Vagina (tissue), 2 donors: ENCODE results near the gene GALNT2.

Experiments
- CTCF ChIP-seq, 3 experiments: fragments of 450-650 bp in 2 of 3; fragments of 200-600 bp in 1 of 3; sonication (generic) in 1 of 3; IDR thresholded peaks; one replicate each; pipeline ENCODE4 v1.5.1; 2017 to 2019; ENCODE audit warnings: antibody characterized with exemption in 3 of 3, mild to moderate bottlenecking in 2 of 3, moderate library complexity in 2 of 3
- POLR2A ChIP-seq, 2 donors: fragments of 450-650 bp; IDR thresholded peaks; one replicate each; pipeline ENCODE4 v1.6.1; 2017; ENCODE audit warnings: antibody characterized with exemption in 2 of 2, mild to moderate bottlenecking in 2 of 2, moderate library complexity in 2 of 2

- TF ChIP-seq CTCF (IDR thresholded peaks at IDR 0.05) (no peak), POLR2A (IDR thresholded peaks at IDR 0.05) (no peak)
These were observed 256.0 kb downstream of the GALNT2 start for GRCh38 chr1:230322967-230323547.
